ENCODE results near the gene TMOD1.

Gene TMOD1

DNA sequence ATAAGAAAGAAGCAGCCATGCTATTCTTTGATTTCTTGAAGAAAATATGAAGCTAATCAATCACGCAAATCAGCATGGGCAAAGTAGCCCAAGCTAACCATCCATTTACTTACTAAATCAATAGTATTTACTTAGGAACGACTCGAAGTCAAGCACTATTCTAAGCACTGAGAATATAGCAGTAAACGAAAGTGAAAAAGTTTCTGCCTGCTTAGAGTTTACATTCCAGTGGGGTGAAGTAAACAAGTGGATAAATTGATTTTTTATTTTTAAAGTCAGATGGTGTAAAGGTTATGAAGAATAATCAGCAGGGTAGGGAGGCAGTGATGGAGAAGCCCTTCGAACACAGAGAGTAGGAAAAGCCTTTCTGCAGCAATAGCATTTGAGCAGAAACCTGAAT, 126.2 kb downstream of the TMOD1 start:
- DNase-seq (ENCODE audit: insufficient read length, low spot score) (no peak), FAIRE-seq (no peak)

DNA sequence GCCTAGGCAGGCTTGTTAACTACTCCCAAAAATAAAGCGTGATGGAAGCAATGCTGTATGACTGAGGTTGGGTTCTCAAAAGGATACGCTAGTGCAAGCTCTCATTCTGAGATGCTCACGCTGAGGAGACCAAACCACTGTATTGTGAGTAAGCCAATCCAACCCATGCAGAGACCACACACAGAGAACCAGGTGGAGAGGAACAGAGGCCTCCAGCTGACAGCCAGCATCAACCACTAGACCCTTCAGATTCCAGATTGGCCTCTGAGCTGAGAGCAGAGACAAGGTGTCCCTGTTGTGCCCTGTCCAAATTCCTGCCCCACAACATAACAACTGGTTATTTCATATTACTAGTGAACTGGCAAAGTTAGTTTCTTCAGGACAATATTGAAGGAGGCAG, 127.2 kb downstream of the TMOD1 start:
- DNase-seq (ENCODE audit: insufficient read length, low spot score) (no peak), FAIRE-seq (no peak)

DNA sequence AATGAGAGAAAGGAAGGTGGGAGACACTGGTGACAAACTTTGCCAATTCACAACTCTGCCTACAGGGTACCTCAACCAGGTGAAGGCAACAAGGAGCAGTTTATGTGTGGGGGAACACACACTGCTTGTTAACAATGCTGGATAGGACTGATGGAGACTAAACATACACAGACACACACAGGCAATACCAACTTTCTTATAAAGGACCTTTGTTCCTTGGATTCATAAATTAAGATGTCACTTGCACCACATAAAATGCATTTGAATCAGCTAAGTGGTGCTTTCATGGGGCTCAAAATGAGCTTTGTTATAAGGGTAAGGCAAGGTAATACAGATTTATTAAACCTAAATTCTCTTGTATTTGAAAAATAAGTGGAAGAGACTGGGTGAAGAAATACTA, 127.7 kb downstream of the TMOD1 start:
- DNase-seq (ENCODE audit: insufficient read length, low spot score) (no peak), FAIRE-seq (no peak)

DNA sequence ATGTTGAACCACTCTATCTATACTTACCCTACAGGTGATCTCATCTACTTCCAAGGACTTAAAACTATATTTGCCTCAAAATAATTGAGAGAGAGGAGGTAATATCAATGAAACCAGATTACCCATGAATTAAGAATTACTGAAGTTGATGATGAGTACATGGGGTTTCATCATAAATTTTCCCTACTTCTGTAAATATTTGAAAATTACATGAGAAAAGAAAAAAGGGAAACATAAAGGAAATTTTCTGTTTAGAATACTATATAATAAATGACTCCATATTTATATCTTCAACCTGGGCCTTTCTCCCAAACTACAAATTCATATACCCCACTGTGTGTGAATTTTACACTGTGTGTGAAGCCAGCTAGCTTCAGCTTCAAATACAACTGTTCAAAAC, 129.1 kb downstream of the TMOD1 start:
- FAIRE-seq (no peak), DNase-seq (ENCODE audit: insufficient read length, low spot score) (no peak)

DNA sequence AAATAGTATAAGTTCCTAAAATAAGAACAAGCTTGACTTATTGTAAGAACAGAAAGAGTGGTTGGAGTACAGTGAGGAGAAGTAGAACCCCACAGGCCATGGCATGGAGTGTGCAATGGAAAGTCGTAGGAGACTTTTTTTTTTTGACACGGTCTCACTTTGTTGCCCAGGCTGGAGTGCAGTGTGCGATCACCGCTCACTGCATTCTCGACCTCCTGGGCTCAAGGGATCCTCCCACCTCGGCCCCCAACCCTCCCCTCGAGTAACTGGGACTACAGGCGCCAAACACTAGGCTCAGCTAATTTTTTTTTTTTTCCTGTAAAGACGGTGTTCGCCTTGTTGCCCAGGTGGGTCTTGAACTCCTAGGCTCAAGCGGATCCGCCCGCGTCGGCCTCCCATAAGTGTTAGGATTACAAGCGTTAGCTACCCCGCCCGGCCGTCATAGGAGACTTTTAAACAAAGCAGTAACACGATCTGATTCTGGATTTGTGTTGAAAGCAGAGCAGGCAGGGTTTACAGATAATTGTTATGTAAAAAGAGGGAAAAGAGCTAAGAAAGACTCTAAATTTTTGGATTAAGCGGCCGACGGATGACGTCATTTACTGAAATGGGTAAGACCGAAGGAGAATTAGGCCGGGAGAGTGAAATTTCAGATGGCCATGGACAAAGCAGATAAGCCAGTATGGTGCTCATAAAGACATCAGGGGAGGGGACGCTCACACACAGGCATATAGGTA, 130.9 kb downstream of the TMOD1 start:
- FAIRE-seq: peak; percentile 78

DNA sequence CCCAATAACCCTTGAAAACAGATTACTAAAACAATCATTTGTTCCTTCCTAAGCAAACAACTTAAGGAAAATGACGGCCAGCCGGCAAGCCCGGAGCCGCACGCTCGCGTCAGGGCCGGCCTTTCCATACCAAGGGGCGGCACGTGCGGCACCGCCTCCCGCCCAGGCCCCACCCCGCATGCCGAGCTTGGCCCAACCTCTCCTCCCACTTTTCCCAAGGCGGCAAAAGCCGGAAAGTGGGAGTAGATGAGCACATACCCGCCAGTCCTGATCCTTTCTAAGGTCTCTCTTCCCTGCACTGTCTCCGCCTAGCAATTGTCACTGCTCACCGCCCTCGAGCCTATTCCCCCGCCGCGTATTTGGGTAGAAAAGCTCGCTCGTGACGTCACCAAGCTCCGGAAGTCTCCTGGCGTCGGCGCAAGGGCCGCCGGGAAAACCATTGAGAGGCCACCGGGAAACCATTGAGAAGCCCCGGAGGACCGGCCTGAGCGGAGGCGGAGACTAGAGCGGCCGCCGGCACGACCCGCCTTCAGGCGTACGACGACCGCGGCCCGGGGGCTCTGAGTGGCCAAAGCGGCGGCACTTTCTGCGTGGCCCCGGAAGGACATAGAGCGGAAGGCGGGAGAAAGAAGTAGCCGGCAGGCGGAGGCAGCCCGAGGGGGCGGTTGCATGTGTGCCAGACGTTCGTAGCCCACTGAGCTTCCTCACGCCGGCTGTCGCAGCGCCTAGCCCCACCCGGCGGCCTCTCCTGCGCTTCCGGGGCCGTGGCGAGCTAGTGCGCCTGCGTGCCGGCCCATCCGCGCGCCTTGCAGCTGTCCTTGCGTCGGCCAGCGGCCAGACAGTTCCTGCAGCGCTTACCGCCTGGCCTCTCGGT, 131.8 kb downstream of the TMOD1 start, which contains the start of the genes NCBP1 and TSTD2:
TSS of gene NCBP1 (plus strand) at position 837 of the 874 bp plus-strand sequence. CDS start 61 bp downstream, outside the sequence.
TSS of gene TSTD2 (minus strand) at position 384 of the 874 bp plus-strand sequence. CDS start 5,806 bp downstream, outside the sequence.
- FAIRE-seq (peak; percentile 93), DNase-seq (ENCODE audit: insufficient read length, low spot score) (peak; percentile 61)

More for the DNA sequence above, 130.9 kb downstream of the TMOD1 start:
- no peak for DNase-seq (ENCODE audit: insufficient read length, low spot score)

DNA sequence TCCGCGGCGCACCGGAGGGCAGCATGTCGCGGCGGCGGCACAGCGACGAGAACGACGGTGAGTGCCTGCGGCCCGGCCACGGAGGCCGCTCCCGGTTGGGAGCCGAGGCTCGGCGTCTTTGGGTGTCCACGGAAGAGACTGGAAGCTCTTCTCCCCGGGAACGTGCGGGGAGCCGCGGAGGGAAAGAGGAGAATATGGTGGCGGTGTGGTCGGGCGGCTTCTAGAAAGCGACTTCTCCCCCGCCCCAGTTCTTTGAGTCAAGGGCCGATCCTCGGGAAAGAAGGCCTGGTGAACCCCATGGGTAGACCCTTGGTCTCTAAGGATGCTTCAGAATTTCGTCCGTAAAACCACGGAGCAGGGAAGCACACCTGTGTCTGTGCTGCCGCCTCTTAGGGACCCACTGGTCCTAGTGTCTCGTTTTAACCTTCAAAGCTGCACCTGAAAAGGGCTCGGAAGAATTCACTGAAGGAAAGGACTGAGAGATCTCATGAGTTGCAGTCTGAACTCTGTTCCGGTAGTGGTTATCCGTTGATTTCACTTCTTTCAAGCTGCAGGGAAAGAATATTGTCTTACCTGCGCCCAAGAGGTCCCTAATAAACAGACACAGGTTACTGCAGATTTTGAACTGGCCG, 132.5 kb downstream of the TMOD1 start:
- DNase-seq (ENCODE audit: insufficient read length, low spot score): no peak
- peak; percentile 79 for FAIRE-seq

DNA sequence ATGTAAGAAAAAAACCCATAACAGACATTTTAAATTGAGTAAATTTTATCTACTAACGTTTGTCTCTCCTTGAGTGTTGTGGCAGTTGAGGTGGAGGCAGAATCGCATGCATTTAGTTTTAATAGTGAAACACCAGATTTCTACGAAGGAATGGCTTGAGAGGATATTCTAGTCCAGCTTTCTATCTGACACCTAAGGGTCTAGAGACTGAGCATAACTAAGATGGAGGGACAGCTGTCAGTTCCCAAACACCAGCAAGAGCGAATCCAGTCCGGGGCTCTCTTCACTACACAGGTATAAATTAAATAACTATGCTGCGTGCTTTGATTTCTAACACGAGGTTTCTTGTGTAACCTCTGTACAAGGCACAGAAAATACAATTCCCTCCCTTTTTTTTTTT, 133.6 kb downstream of the TMOD1 start:
- FAIRE-seq: no peak
- no peak for DNase-seq (ENCODE audit: insufficient read length, low spot score)

DNA sequence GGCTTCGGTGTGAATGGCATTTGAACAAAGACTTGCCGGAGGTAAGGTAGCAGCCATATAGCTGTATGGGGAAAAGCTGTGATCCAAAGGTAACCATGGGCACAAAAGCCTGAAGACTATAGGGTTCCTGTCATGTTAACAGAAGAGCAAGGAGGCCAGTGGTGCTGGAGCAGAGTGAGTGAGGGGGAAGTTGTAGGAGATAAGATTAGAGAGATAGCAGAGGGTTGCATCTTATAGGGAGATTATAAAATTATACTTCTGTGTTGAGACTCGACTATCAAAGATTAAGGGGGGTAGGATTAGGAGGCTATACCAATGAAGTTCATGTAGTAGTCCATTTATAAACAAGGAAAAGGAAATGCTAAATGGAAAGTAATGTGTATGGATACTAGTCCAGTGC, 135.4 kb downstream of the TMOD1 start:
- no peak for DNase-seq (ENCODE audit: insufficient read length, low spot score)
- no peak for FAIRE-seq

DNA sequence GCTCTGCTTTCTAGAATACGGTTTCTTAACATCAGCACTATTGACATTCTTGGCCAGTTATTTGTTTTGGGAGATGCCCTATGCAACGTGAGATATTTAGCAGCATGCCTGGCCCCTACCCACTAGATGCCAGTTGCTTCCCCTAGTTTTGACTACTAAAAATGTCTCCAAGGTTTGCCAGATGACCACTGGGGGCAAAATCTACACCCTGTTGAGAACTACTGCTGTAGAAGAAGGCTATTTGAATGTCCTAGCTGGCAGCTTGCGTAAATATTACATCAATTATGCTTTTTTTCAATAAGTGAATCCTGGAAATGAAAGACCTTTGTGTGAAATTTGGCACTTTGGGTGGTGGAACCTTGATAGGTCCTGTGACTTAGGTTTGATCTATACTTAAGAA, 137.2 kb downstream of the TMOD1 start:
- FAIRE-seq: no peak

DNA sequence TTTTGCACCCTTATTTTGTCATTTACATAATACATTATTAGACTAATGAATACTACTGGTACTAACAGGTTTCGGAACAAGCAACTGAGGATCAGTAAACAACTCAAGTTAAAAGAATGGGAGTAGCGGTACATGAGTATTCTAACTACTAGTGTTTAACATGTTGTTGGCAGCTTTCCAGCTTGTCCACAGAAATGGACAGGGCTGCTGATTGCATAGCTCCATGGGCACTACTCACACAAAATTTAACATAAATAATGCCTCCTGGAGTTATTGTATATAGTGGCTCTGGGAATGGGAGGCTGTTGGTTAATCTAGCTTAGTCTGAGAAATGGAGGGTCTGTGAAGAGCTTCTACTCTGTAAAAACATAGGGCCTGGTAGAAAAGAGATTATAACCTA, 138.9 kb downstream of the TMOD1 start:
- no peak for DNase-seq (ENCODE audit: insufficient read length, low spot score)

More for the DNA sequence above, 137.2 kb downstream of the TMOD1 start:
- no peak for DNase-seq (ENCODE audit: insufficient read length, low spot score)

DNA sequence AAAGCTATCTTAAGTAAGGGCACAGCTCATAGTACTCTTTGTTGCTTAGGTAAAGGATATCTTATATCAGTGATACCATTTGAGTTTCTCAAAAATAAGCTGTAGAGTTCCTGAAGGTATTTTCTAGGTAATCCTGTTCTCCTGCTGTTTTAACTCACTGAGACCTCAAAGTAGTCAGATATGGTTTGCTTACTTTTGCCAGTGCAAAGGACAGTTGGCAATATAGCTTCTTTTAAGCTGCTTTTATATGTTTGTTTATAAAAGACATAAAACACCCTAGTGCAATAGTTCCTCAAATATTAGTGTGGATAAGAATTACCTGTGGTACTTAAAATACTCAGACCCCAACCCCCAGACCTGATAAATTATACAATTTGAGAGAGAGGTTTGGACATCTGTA, 144.3 kb downstream of the TMOD1 start:
- DNase-seq (ENCODE audit: insufficient read length, low spot score) (no peak), FAIRE-seq (peak; percentile 48)

More for the DNA sequence above, 138.9 kb downstream of the TMOD1 start:
- FAIRE-seq: no peak

DNA sequence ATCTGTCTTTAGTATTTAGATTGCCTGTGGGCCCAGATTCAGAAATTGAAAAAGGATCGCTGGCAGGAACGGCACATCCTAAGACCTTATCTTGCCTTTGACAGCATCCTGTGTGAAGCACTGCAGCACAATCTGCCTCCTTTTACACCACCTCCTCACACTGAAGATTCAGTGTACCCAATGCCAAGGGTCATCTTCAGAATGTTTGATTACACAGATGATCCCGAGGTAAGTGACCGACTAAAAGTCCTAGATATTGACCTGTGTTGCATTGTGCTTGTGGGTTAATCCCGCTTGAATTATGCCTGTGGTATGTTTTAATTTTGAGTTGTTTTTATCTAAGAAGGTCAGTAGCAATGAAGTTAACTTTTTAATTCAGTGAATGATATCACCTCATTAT, 146.5 kb downstream of the TMOD1 start:
- DNase-seq (ENCODE audit: insufficient read length, low spot score): no peak
- FAIRE-seq: no peak

Measured in GM19239 (cell line).